HFFc6 (cell line): Measurements from ENCODE around the gene ANO9. TPM values are rescaled to one million over a fixed set of nuclear protein-coding genes. Genes with fewer than 3 reads are reported as not detected.

Experiments used
- DNase-seq: peaks from one replicate; pipeline ENCODE4 v3.0.0-alpha.2; 2018
- H3K27ac Mint-ChIP-seq: 2 replicates; pipeline ENCODE4 v1.8.0; 2020; ENCODE audit warnings: mild to moderate bottlenecking, mixed read lengths
- H3K27me3 Mint-ChIP-seq: 2 replicates; pipeline ENCODE4 v1.8.0; 2021; ENCODE audit warnings: mild to moderate bottlenecking, moderate library complexity, mixed read lengths; ENCODE audit not compliant: insufficient read depth
- H3K36me3 Mint-ChIP-seq: 2 replicates; pipeline ENCODE4 v1.8.0; 2021; ENCODE audit warnings: low read depth, mixed read lengths
- H3K4me1 Mint-ChIP-seq: 2 replicates; pipeline ENCODE4 v1.8.0; 2020; ENCODE audit warnings: low read depth, mixed read lengths
- H3K4me3 Mint-ChIP-seq: 2 replicates; pipeline ENCODE4 v1.8.0; 2020; ENCODE audit warnings: mild to moderate bottlenecking, moderate library complexity, mixed read lengths
- H3K9me3 Mint-ChIP-seq: 2 replicates; pipeline ENCODE4 v1.8.0; 2020; ENCODE audit warnings: mild to moderate bottlenecking, mixed read lengths
- CTCF ChIP-seq: fragments of 200-600 bp; sonication (generic); IDR thresholded peaks from 2 replicates; pipeline ENCODE4 v1.5.0; 2021; ENCODE audit warnings: antibody characterized with exemption, mild to moderate bottlenecking
- long read RNA-seq: library from polyadenylated mRNA; unstranded; transcript quantifications from one replicate; pipeline ENCODE4 v2.0.0, GENCODE V29; 2019
- total RNA-seq, 6 experiments: library from RNA; stranded (reverse); fragmentation: NEBNext Ultra II Directional; extraction: Animal tissue kit (Norgen Biotek cat#: 25700); gene quantifications; 2 replicates in 1 of 6; 3 replicates in 5 of 6; pipeline ENCODE4 v1.2.3, GENCODE V29; 2021

Gene ANO9, protein sequence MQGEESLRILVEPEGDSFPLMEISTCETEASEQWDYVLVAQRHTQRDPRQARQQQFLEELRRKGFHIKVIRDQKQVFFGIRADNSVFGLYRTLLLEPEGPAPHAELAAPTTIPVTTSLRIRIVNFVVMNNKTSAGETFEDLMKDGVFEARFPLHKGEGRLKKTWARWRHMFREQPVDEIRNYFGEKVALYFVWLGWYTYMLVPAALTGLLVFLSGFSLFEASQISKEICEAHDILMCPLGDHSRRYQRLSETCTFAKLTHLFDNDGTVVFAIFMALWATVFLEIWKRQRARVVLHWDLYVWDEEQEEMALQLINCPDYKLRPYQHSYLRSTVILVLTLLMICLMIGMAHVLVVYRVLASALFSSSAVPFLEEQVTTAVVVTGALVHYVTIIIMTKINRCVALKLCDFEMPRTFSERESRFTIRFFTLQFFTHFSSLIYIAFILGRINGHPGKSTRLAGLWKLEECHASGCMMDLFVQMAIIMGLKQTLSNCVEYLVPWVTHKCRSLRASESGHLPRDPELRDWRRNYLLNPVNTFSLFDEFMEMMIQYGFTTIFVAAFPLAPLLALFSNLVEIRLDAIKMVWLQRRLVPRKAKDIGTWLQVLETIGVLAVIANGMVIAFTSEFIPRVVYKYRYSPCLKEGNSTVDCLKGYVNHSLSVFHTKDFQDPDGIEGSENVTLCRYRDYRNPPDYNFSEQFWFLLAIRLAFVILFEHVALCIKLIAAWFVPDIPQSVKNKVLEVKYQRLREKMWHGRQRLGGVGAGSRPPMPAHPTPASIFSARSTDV
- total RNA-seq, result not detected
- long read RNA-seq, result 0 reads

GRCh38 chr11:441418-442274 lies at the start of gene ANO9:
Gene ANO9 (minus strand): TSS chr11:442011. CDS start chr11:441926, 85 bp downstream.
- no peak for TF ChIP-seq CTCF
- H3K27me3 Mint-ChIP-seq, result peaks cover 17% of the 10 kb centered on the region
- DNase-seq, result no peak
- H3K4me3 Mint-ChIP-seq, result no peak within 1 kb of the TSS
- H3K36me3 Mint-ChIP-seq, result no peaks in the 10 kb centered on the region
- no peak within 1 kb of the TSS for H3K27ac Mint-ChIP-seq
- H3K9me3 Mint-ChIP-seq, result no peaks in the 10 kb centered on the region
- H3K4me1 Mint-ChIP-seq, result peaks cover 11% of the 10 kb centered on the region

GRCh38 chr11:491358-491757 lies 49.5 kb upstream of the ANO9 start:
- Mint-ChIP-seq H3K27me3 (peaks cover 9% of the 10 kb centered on the region; the same call in 1 of the 2 replicates), H3K4me3 (no peak overlapping the region)
- no peak for TF ChIP-seq CTCF

DNA sequence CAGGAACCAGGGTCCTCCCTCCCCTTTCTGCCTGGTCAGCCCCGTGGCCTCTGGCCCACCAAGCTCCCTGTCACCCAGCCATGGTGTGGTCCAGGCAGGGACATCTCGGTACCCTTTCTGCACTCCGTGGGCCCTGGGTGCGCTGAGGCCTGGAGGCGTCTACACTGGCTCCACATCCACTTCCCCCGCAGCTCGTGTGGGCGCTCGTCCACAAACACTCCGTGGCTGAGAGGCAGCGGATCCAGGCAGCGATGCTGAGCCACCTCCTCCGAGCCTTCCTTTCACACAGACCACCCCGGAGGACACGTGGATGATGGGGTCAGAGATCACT lies 49.1 kb upstream of the ANO9 start:
- TF ChIP-seq CTCF, result no peak
- H3K27ac Mint-ChIP-seq, result no peak overlapping the region
- DNase-seq, result no peak

More at GRCh38 chr11:491358-491757, 49.5 kb upstream of the ANO9 start:
- H3K27ac Mint-ChIP-seq, result no peak overlapping the region
- H3K4me1 Mint-ChIP-seq, result no peaks in the 10 kb centered on the region
- H3K36me3 Mint-ChIP-seq, result peaks cover 11% of the 10 kb centered on the region
- no peaks in the 10 kb centered on the region for H3K9me3 Mint-ChIP-seq
- DNase-seq, result no peak

DNA sequence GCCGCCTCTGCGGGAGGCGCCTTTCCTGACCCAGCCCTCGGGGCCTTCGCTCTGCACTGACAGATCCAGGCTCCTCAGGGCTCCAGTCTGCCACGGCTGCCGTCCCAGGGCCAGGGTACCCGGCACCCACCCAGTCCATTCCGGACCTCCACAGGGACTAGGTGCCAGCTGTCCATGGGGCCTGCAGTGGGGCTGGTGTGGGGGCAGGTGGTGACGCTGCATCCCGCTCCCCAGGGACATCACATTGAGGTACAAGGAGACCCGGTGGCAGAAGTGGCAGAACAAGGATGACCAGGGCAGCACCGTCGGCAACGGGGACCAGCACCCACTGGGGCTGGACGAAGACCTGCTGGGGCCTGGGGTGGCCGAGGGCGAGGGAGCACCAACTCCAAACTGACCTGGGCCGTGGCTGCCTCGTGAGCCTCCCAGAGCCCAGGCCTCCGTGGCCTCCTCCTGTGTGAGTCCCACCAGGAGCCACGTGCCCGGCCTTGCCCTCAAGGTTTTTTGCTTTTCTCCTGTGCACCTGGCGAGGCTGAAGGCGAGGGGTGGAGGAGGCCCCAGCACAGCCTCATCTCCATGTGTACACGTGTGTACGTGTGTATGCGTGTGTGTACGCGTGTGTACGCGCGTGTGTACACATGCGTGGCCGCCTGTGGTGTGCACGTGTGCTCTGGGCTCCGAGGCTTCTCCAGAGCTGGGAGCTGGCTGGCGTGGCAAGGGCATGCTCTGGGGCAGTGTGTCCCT lies 48.5 kb upstream of the ANO9 start:
- no peak for DNase-seq
- no peaks in the 10 kb centered on the region for H3K9me3 Mint-ChIP-seq
- H3K36me3 Mint-ChIP-seq, result peaks cover 4% of the 10 kb centered on the region; the same call in 1 of the 2 replicates
- H3K4me1 Mint-ChIP-seq, result no peaks in the 10 kb centered on the region
- no peak overlapping the region for H3K27ac Mint-ChIP-seq
- no peak for TF ChIP-seq CTCF
- peaks cover 6% of the 10 kb centered on the region; the same call in 1 of the 2 replicates for H3K27me3 Mint-ChIP-seq
- no peak overlapping the region for H3K4me3 Mint-ChIP-seq

More for the DNA sequence above, 49.1 kb upstream of the ANO9 start:
- Mint-ChIP-seq H3K36me3 (peaks cover 8% of the 10 kb centered on the region), H3K4me1 (no peaks in the 10 kb centered on the region), H3K27me3 (peaks cover 9% of the 10 kb centered on the region; the same call in 1 of the 2 replicates), H3K9me3 (no peaks in the 10 kb centered on the region), H3K4me3 (no peak overlapping the region)
